GM18505 (cell line): ENCODE data around the gene KLHDC8A.

Experiments
- ATAC-seq: cut with Tn5 transposase; IDR thresholded peaks from one replicate; pipeline ENCODE4 v1.9.1; 2021; ENCODE audit not compliant: unreplicated experiment
- POLR2A ChIP-seq: IDR thresholded peaks from 4 replicates; pipeline ENCODE4 v1.6.1; 2011; ENCODE audit warnings: borderline replicate concordance; ENCODE audit not compliant: insufficient read depth, insufficient read length; ENCODE audit errors: extremely low read depth

The KLHDC8A gene

DNA sequence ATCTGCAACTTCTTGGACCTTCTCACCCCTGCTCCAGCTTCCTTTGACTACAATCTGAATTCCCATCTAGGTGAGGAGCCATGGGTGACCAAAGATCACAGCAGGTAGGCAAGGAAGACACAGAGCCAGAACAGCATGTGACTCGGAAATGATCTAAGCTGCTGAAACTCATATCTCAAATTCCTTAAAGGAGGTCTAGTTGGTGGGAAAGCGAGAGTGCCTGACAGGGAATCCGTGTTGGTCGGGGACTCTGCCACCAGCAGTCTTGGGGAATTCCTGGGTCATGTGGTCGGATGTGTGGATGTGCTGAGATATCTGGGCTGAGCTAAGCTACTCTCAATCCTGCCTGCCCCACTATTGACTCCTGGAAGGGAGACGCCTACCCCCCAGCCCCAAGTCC, 31.9 kb downstream of the KLHDC8A start:
- TF ChIP-seq POLR2A = no peak
- ATAC-seq = no peak

- ATAC-seq = no peak
- no peak for TF ChIP-seq POLR2A
Observed at GRCh38 chr1:205323794-205324193, 32.9 kb downstream of the KLHDC8A start.

DNA sequence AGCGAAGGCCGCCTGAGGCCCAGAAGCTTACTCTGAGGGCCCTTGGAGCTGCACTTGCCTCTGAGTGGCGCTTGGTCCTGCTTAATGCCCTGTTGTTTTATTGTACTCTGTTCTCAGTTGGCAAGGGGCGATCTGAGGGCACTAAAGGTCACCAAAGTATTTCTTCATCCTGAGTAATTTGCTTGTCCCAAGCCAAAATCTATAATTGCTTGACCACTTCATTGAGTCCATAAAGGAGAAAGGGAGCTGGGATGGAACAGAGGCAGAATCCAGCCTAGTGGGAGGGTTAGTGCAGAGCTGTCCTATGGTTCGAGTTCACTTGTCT, 34.8 kb downstream of the KLHDC8A start:
- no peak for ATAC-seq
- no peak for TF ChIP-seq POLR2A

DNA sequence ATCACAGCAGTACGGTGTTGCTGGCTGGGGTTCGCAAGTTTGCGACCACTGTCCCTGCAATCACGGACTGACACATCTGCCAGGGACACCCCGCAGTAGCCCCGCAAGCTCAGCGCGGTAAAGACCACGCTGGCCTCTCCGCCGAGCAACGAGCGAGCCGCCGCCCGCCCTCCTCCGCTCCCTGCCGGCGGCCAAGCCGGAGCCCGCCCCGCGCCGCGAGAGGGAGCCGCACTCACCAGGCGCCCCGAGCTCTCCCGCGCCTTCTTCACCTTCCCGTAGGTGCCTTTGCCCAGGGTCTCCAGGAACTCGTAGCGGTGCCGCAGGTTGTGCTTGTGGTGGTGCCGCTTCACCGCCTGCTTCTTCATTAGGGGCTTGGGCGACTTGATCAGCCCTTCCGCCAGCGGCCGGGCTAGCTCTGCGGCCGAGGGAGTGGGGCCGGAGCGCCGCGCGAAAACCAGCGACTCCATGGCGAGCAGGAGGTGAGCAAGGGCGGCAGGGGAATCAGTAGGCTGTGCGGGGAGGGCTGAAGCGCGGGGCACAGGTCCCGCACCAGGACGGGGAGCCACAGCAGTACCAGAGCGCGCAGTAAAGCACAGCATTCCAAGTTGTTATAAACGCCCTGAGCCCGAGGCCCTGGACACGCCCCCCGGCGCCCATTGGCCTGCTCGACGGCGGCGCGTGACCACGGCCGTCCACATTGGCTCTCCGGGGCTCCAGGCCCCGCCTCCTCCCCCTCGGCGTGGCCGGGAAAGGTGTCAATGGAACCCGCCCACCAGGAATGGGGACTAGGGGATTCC, 35.4 kb downstream of the KLHDC8A start, which contains the start of gene NUAK2:
TSS of gene NUAK2 (minus strand) at position 584 of the 797 bp plus-strand sequence. CDS start at position 467, 117 bp downstream.
- TF ChIP-seq POLR2A = peak; percentile 41
- ATAC-seq = no peak

DNA sequence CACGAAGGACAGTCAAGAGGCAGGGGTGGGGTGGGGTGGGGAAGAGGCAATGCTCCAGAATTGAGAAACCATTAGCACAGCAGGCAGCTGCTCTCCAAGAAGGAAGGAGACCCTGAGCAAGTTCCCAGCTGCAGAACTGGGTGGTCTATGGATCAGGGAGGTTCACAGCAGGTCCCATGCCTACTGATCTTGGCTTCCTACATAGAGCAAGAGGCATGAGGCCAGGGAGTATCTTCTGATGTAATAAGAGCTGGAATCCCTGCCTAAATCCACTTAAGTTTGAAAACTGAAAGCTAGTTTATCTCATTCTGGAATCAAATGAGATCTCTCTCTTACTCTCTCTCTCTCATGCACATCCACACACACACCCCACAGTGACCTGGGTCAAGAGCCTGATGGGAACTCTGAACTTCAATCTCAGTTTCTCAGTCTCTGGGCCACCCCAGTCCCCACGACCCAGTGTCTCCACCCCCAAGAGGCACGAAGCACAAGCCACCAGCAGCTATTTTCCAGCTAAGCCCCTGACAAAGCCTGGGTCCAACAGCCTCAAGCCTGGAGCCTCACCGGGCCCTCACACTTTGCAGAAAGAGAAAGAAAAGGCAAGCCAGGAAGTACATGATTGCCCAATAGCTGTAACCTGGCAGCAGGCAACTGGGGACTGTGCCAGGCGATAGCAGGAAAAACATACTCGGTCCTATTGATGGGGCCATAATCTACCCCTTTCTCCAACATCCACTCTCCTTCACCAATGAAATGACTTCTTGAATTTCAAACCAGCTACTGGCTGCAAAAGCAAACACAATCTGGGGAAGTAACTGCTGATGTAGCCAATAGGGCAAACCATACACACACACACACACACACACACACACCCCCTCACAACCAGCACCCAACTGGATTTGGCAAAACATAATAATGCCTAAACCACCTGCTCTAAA, 37.4 kb downstream of the KLHDC8A start:
- ATAC-seq = no peak

DNA sequence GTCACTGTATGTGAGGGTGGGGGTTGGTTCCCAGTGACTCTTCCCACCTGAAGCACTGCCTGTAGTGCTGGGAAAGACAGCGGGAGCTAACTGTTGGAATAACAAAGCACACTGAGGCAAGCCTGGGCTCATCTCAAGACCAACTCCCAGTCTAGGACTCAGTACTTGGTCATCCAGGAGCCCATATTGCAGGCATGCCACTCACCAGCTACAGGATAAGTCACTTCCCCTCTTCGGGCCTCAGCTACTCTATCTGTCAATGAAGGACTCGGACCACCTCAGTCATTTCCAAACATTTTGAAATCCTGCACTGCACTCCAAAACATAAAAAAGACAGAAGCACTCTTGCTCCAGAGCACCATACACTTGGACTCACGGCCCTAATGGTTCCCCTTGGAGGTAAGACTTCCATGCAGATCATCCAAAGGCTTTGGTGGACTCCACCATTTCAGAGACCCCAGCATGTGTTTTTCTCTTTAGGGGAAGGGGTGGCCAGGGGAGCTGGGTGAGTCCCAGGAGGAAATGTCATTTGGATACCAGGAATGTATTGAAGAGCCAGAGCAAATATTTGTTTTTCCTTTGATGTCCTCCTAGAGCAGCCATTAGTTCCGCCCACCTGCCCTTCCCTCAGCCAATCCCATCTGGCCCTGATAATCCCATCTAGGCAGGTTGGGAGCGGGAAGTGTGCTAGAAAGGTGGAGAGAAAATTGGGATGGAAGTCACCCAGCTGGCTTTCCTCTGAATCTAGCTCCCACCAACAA, 38.3 kb downstream of the KLHDC8A start:
- TF ChIP-seq POLR2A = no peak
- ATAC-seq = no peak

More for the DNA sequence above, 37.4 kb downstream of the KLHDC8A start:
- no peak for TF ChIP-seq POLR2A

DNA sequence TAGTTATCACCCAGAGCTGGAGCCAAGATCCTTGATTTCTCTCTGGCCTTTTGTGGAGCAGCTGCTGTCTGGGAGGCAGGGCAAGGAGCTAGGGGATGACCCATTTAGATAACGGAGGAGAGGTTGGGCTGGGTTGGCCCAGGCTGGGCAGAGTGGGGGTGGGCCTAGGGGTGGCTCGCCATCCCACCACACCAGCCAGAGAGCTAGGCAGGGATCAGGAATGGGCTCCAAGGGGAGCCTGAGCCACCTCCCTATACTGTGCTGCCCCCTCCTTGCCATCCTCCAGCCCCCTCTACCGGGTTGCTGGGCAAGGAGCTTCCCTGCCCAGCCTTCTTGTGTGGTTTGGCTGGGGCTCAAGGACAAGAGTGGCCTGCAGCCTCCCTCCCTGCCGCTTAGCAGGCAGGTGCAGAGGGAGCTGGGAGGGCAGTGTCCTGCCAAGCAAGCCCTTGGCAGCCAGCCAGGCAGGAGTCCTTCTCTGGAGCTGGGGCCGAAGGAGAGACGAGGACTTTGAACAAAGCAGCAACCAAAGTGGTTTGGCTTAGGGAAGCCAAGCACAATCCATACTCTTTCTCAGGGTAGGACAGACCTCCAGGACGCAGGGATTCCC, 39.3 kb downstream of the KLHDC8A start:
- TF ChIP-seq POLR2A = no peak
- no peak for ATAC-seq

DNA sequence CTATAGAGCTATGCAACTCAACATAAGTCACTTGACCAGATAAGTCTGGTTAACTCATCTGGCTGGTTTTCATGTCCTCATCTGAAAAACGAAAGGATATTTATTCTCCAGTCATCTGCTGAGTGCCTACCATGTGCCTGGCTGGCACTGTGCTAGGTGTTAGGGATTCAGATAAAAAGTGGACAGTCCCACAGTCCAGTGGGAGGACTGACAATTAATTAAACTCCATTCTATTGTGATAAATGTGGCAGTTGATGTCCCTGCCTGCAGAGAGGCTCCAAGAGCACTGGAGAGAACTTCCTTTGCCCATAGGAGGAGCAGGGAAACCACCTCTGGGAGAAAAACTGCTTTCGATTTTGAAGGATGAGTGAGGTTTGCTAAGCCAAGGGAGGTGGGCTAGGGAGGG, 40.6 kb downstream of the KLHDC8A start:
- TF ChIP-seq POLR2A = no peak
- ATAC-seq = no peak

DNA sequence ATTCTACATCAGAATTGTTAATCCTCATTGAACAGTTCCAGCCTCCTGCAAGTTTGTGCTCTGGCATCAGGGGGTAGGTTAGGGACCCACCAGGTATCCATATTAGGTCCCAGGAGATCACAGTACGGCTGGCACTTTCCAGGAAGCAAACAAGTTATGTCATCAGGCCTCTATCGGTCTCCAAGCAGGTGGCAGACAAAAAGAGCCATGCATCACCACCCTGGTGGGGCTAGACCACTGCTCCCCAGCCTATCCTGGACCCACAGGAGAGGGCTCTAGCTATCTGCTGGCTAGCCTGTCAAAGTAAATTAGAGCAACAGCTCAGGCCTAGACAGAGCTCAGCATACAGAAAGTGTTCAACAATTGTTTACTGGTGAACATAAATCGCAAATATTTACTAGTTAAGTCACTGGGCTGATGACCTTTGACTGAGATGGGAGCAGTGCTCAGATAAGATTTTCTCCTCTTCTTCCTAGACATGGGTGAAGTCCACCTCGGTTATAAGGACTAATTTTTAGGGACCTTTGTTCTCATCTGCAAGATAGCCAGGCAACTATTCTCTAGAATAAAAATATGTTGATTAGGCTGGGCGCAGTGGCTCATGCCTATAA, 41.6 kb downstream of the KLHDC8A start:
- no peak for TF ChIP-seq POLR2A
- ATAC-seq = no peak

DNA sequence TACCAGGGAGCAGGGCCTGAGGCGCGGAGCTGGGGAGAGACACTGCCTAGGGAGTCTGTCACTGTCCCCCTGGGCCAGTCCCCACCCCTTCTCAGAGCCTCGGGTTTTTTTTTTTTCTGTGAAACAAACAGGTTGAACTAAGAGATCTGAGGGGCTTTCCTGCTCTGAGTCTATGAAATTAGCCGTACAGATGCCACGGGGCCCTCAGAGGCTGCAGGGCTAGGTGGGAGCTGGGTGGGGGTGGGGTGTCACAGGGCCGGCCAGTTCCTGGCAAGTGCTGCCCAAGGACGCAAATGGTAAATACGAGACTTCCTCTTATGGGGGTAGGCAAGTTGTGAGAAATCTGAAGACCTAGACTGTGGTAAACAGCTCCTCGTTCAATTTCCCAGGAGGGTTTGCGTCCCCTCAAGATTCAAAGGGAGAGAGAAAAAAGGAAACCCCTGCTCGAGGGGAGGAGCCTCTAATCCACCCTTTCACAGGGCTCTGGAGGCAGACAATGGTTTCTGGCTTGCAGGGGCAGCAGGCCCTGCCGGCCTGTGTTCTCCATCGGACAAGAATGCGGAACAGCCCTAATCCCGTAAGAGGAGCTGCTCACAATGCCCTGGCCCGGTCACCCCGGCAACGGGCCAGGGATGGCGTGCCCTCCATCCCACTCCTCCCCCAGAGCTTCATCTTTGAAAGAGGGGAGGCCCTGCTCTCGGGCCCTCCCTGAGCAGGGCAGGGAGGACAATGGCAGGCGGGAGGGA, 43.0 kb downstream of the KLHDC8A start:
- peak; percentile 46 for ATAC-seq
- no peak for TF ChIP-seq POLR2A

DNA sequence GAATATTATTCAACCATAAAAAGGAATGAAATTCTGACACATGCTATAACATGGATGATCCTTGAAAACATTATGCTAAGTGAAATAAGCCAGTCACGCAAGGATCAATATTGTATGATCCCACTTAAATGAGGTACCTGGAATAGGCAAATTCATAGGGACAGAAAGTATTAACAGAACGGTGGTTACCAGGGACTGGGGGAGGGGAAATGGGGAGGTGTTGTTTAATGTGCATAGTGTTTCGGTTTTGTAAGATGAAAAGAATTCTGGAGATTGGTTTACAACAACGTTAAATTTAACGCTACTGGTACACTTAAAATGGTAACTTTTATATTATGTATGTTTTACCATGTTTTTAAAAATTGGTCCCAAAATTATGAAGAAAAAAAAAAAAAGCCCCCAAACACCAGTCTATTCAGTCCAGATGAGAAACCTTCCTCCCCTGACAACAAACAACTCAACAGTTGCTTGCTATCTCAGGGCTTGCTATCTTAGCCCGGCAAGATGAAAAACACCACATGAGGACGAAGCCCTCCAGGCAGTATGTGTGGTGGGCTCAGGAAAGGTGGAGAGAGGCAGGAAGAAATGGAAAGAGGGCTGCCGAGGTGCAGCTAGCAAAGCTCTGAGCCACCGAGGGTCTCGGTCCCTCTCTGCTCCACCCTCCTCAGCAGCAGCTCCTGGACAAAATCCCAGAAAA, 43.7 kb downstream of the KLHDC8A start:
- no peak for ATAC-seq
- TF ChIP-seq POLR2A = no peak
